Measurements from ENCODE around the gene RNF180.

RNF180 gene, protein sequence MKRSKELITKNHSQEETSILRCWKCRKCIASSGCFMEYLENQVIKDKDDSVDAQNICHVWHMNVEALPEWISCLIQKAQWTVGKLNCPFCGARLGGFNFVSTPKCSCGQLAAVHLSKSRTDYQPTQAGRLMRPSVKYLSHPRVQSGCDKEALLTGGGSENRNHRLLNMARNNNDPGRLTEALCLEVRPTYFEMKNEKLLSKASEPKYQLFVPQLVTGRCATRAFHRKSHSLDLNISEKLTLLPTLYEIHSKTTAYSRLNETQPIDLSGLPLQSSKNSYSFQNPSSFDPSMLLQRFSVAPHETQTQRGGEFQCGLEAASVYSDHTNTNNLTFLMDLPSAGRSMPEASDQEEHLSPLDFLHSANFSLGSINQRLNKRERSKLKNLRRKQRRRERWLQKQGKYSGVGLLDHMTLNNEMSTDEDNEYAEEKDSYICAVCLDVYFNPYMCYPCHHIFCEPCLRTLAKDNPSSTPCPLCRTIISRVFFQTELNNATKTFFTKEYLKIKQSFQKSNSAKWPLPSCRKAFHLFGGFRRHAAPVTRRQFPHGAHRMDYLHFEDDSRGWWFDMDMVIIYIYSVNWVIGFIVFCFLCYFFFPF

DNA sequence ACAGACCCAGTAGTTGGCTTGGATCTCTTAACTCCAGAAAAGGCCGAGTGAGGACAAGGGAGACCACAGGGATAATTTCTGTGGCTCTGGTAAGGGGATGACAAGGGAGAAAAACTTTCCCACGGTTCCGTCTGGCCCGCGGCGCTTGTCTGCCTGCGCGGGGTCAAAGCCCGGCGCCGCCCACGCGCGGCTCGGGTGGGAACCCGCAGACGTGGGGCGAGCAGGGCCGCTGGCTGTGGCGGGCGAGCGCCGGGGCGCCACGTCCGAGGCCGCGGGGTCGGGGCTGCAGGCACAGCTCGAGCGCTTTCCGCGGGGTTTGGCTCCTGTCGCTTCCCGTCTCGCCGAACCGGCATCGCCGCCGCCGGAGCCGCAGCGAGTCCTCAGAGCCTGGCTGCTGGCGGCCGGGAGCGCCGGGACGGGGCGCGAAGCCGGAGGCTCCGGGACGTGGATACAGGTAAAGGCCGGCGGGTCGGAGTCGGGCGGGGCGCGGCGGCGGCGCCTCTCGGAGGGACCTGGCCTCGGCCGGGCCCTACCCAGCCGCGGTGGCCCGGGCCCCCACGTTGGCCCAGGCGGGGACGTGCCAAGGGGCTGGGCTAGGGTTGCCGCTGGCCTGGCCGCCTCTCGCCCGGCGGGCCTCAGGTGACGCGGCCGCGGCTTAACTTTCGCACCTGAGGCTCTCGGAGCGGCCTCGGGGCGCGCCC is at the start of gene RNF180:
Gene RNF180, plus strand, starts transcription at position 344 of the 701 bp plus-strand sequence. CDS start 34,965 bp downstream, outside the sequence.
- TF ChIP-seq, protein P1, sequence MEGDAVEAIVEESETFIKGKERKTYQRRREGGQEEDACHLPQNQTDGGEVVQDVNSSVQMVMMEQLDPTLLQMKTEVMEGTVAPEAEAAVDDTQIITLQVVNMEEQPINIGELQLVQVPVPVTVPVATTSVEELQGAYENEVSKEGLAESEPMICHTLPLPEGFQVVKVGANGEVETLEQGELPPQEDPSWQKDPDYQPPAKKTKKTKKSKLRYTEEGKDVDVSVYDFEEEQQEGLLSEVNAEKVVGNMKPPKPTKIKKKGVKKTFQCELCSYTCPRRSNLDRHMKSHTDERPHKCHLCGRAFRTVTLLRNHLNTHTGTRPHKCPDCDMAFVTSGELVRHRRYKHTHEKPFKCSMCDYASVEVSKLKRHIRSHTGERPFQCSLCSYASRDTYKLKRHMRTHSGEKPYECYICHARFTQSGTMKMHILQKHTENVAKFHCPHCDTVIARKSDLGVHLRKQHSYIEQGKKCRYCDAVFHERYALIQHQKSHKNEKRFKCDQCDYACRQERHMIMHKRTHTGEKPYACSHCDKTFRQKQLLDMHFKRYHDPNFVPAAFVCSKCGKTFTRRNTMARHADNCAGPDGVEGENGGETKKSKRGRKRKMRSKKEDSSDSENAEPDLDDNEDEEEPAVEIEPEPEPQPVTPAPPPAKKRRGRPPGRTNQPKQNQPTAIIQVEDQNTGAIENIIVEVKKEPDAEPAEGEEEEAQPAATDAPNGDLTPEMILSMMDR (IDR thresholded peaks at IDR 0.05; ENCODE audit: extremely low read depth, insufficient read depth, missing control alignments) = no peak
- DNase-seq (ENCODE audit: low spot score) = no peak
- in situ Hi-C loops (cut with MboI; ENCODE audit: low pct_unique_long_range_greater_than_20kb, low sequenced_read_pairs, unreplicated experiment) = no loop called here

DNA sequence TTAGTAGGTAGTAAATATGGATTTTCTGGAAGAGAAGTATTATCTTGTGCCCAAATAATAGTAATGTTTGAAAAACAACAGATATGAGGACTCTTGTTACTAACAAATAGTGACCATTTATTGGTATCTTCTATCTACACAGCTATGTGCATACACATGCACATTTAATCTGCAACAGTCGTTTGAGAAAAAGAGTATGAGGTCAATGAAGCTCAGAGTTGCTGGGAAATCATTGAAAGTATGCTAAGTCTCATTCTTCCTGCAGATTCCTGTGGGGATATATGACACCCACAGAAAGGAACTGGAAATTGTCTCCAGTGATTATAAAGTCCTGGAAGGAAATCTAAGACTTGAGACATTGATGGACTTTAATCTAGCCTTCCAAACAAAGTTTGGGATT is 40.1 kb upstream of the RNF180 start:
- TF ChIP-seq, protein P1 (IDR thresholded peaks at IDR 0.05; ENCODE audit: extremely low read depth, insufficient read depth, missing control alignments) = no peak
- DNase-seq (ENCODE audit: low spot score) = no peak
- in situ Hi-C loops (cut with MboI; ENCODE audit: low pct_unique_long_range_greater_than_20kb, low sequenced_read_pairs, unreplicated experiment) = no loop called here

- TF ChIP-seq, protein P1 (IDR thresholded peaks at IDR 0.05; ENCODE audit: extremely low read depth, insufficient read depth, missing control alignments) = no peak
- in situ Hi-C loops (cut with MboI; ENCODE audit: low pct_unique_long_range_greater_than_20kb, low sequenced_read_pairs, unreplicated experiment) = no loop called here
- DNase-seq (ENCODE audit: low spot score) = no peak
Measured at GRCh38 chr5:64126202-64126741, 39.4 kb upstream of the RNF180 start.

DNA sequence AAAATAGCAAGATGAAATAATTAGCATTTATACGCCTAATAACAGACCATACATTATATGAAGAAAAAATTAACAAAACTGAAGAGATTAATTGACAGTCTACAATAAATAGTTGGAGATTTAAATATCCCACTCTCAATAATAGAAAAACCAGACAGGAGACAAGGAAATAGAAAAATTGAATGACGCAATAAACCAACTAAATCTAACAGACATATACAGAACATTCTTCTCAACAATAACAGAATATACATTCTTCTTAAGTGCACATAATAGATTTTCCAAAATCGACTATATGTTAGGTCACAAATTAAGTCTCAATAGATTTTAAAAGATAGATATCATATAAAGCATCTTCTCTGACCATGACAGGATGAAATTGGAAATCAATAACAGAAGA is 25.6 kb upstream of the RNF180 start:
- TF ChIP-seq, protein P1 (IDR thresholded peaks at IDR 0.05; ENCODE audit: extremely low read depth, insufficient read depth, missing control alignments) = no peak
- in situ Hi-C loops (cut with MboI; ENCODE audit: low pct_unique_long_range_greater_than_20kb, low sequenced_read_pairs, unreplicated experiment) = no loop called here

GRCh38 chr5:64144425-64145215 is 21.0 kb upstream of the RNF180 start:
- no peak for DNase-seq (ENCODE audit: low spot score)
- TF ChIP-seq, protein P1 (IDR thresholded peaks at IDR 0.05; ENCODE audit: extremely low read depth, insufficient read depth, missing control alignments) = no peak
- in situ Hi-C loops (cut with MboI; ENCODE audit: low pct_unique_long_range_greater_than_20kb, low sequenced_read_pairs, unreplicated experiment) = no loop called here

More for the DNA sequence above, 25.6 kb upstream of the RNF180 start:
- no peak for DNase-seq (ENCODE audit: low spot score)

Measured in GM13977 (cell line).